AG04449 (cell line): ENCODE data around the gene KLF4.
A peak's percentile ranks its signal among the peaks of the same experiment; 100 is the strongest.
"Not testable (repeated sequence)": the region's sequence is repeated elsewhere in the genome, so short reads cannot be mapped to it uniquely, and the experiment has no call there.

ENCODE experiments used
- CTCF ChIA-PET: fragments of 350-600 bp; formaldehyde crosslinking; extraction: SDS; loops from one replicate; lab custom pipeline; 2021; ENCODE audit warnings: antibody characterized with exemption; lab: Yijun Ruan, JAX
- POLR2A ChIA-PET: fragments of 400-600, 350-600 bp; formaldehyde crosslinking; extraction: SDS; loops from one replicate; lab custom pipeline; 2020; ENCODE audit warnings: antibody characterized with exemption, inconsistent platforms; lab: Yijun Ruan, JAX
- DNase-seq: peaks from one replicate; pipeline ENCODE4 v3.0.0-alpha.2; 2010; ENCODE audit warnings: low read depth, low spot score
- H3K4me3 ChIP-seq: 2 replicates; pipeline ENCODE4 v1.5.1; 2011; ENCODE audit warnings: low read depth, mild to moderate bottlenecking, control low read depth, low read length
- TF ChIP-seq, protein P1 (sequence below): IDR thresholded peaks from one replicate; pipeline ENCODE4 v1.5.1; 2011; ENCODE audit warnings: mild to moderate bottlenecking, moderate library complexity, low read length, control low read depth, inconsistent platforms; ENCODE audit not compliant: insufficient read depth; ENCODE audit errors: missing control alignments

Gene KLF4

DNA sequence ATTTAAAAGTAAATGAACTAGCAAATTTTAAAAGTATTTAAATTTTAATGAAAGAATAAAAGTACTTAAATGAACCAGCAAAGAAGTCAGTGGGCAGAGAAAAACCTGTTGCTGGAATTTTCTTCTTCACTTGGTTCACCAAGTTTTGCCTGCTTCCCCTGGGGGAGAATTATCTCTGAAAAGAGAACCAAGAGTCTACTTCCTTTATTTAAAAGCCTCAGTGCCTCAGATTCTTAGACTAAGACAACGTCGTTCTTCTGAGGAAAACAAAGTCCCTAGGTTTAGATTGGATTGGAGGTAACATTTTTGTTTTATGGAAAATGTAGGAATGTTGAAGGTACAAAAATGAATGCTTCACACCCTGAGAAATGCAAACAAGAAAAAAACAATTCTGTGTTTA lies 7.4 kb upstream of the KLF4 start:
- ChIA-PET POLR2A (no interaction called here), CTCF (no interaction called here)
- DNase-seq: no peak
- H3K4me3 ChIP-seq: no peak overlapping the region
- TF ChIP-seq, protein P1, sequence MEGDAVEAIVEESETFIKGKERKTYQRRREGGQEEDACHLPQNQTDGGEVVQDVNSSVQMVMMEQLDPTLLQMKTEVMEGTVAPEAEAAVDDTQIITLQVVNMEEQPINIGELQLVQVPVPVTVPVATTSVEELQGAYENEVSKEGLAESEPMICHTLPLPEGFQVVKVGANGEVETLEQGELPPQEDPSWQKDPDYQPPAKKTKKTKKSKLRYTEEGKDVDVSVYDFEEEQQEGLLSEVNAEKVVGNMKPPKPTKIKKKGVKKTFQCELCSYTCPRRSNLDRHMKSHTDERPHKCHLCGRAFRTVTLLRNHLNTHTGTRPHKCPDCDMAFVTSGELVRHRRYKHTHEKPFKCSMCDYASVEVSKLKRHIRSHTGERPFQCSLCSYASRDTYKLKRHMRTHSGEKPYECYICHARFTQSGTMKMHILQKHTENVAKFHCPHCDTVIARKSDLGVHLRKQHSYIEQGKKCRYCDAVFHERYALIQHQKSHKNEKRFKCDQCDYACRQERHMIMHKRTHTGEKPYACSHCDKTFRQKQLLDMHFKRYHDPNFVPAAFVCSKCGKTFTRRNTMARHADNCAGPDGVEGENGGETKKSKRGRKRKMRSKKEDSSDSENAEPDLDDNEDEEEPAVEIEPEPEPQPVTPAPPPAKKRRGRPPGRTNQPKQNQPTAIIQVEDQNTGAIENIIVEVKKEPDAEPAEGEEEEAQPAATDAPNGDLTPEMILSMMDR: no peak

DNA sequence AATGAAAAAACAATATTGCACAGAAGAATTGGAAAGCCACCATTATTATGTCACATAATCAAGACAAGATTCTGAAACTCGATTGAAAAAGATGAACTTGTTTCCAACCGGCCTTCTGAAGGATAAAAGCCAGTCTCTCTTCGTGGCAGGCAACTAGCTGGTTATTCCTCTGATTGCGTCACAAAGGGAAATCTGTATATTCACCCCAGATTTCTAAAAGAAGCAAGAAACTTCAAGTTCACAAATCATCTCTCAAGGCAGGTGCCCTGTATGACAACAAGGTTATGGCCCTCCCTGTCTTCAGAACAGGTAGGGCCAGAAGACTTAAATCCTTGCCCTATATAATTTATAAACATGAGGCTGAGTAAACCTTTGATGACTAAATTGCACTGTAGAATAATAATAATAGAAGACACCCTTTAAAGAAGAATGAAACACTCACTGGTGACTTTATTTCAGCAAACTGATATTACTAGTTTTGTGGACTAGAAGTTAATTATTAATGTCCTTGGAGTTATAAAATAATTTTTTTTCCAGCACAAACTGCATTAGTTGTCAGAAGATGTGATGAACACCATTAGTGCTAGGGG lies 2.9 kb upstream of the KLF4 start:
- TF ChIP-seq, protein P1: no peak
- ChIA-PET CTCF (no interaction called here), POLR2A (no interaction called here)
- DNase-seq: no peak
- no peak overlapping the region for H3K4me3 ChIP-seq

DNA sequence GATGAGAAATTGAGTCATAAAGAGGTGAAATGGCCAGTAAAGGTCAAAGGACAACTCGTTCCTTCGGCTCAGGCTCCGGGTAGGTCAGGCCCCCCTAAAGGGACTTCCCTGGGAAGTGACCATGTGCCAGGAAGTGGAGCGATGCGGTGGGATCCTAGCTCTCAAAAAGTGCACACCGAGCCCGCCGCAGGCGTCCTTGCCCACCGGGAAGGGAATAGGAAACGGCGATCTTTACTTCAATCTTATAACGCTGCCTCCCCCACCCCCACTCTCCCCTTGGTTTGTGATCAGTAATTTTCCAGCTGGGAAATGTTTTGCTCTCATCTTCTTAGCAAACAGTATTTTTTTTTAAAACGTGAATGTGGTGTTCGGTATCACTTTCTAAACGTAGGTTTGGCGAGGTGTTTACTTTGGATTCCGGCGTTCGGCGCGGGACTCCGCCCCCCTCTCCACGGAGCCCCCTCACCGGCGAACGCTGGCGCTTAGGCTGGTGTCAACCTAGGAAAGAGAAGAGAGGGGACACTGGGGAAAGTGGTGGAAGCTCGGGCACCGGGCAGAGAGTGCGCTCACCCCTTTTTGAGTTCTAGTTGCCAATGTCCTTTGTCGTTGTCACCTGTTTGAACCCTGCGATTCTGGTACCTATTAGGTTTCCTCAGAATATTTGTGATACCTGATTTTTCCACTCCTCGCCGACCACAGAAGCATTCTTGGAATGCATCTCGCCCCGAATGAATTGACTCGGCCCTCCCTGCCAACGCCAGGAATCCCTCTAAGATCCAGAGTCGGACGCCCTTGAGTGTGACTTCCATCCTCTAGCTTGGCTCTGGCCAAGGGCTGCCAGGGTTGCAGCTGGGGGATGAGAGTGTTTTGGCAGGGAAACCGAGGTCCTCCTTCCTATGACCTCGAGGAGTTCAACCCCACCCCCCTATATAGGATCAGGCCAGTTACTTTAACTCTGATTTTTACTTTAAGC lies 1.8 kb upstream of the KLF4 start:
- ChIA-PET CTCF (no interaction called here), POLR2A (interaction anchor here (0.8 kb wide), 1 partner anchor 258 kb away, joined by 3 read pairs; no protein-coding TSS in a partner anchor)
- TF ChIP-seq, protein P1: no peak
- no peak overlapping the region for H3K4me3 ChIP-seq
- DNase-seq: no peak

DNA sequence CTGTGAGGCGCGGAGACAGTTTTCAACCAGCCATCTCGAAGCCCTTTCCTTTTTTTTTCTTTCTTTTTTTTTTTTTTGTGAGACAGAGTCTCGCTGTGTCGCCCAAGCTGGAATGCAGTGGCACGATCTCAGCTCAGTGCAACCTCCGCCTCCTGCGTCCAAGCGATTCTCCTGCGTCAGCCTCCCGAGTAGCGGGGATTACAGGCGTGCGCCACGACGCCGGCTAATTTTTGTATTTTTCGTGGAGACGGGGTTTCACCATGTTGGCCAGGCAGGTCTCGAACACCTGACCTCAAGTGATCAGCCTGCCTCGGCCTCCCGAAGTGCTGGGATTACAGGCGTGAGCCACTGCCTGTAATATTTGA lies 1.0 kb upstream of the KLF4 start:
- peak overlapping the region; percentile 68 for H3K4me3 ChIP-seq
- CTCF ChIA-PET, DNase-seq: not testable (repeated sequence)
- POLR2A ChIA-PET: interaction anchor here (0.8 kb wide), 1 partner anchor 259 kb away, joined by 3 read pairs; no protein-coding TSS in a partner anchor

DNA sequence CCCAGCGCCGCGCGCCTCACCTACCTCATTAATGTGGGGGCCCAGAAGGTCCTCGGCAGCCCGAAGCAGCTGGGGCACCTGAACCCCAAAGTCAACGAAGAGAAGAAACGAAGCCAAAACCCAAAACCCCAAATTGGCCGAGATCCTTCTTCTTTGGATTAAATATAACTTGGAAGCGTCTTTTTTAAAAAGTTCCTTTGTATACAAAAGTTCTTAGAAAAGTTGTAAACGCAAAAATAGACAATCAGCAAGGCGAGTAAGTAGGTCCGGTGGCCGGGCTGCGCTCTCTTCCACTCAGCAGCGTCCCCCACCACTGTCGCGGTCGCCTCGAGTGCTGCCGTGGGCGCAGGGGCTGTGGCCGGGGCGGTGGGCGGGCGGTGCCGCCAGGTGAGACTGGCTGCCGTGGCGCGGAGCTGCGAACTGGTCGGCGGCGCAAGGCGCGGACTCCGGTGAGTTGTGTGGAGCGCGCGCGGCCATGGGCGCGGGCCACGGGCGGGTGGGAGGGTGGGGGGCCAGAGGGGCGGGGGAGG lies 360 bp downstream of the KLF4 start:
- peak overlapping the region; percentile 68 for H3K4me3 ChIP-seq
- POLR2A ChIA-PET: interaction anchor here (0.7 to 1.2 kb wide), 3 partner anchors 16 to 263 kb away, joined by 3 to 5 read pairs (median 4); no protein-coding TSS in a partner anchor
- TF ChIP-seq, protein P1: no peak

DNA sequence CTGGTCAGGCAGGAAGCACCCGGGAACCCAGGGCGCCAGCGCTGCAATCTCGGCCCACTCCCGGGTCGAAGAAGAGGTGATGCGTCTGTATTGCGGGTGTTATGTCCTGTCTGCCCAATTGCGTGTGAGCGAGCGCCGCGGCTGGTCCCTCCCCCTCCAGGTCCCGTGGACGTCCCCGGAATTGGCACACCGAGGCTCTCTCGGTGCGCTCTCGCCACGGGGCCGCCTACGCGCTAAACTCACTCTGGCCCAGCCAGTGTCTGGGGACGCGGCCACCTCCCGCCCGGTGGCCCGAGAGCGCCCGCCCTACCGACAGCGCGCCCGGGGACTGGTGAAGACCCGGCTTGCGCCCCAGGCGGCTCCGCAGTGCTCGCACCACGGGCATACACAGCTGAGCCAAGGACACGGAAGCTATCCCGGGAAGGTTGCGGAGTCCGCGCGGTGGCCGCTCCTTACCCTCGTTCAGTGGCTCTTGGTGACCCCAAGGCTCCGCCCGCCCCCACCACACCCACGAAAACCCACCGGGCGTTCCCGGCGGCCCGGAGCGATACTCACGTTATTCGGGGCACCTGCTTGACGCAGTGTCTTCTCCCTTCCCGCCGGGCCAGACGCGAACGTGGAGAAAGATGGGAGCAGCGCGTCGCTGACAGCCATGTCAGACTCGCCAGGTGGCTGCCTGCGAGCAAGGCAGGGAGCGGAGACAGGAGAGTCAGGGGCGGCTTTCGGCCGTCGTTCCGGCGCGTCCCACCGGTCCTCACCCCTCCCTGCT lies 1.0 kb downstream of the KLF4 start:
- H3K4me3 ChIP-seq: peak overlapping the region; percentile 68
- CTCF ChIA-PET: interaction anchor here (0.6 to 2.1 kb wide), 4 partner anchors 23 to 1077 kb away, joined by 3 to 8 read pairs (median 5); no protein-coding TSS in a partner anchor
- POLR2A ChIA-PET: interaction anchor here (0.7 kb wide), 3 partner anchors 166 to 384 kb away, joined by 3 to 4 read pairs (median 3); no protein-coding TSS in a partner anchor
- DNase-seq: no peak
- TF ChIP-seq, protein P1: no peak

More for the DNA sequence above, 360 bp downstream of the KLF4 start:
- DNase-seq: no peak
- CTCF ChIA-PET: interaction anchor here (0.8 to 2.1 kb wide), 2 partner anchors 24 to 1077 kb away, joined by 4 to 6 read pairs; no protein-coding TSS in a partner anchor
